GM12878 (cell line): ENCODE measurements around the gene UQCRQ. TPM values are rescaled to one million over a fixed set of nuclear protein-coding genes. Genes with fewer than 3 reads are reported as not detected.

Experiments
- ATAC-seq: fragments of 200-7000 bp; cut with Tn5 transposase; 3 replicates; pipeline ENCODE4 v1.9.1; 2020; ENCODE audit warnings: mild to moderate bottlenecking, moderate library complexity
- BruUV-seq: library from RNA; stranded (reverse); fragments of 400-500 nt; replicated peaks from 2 replicates; lab custom pipeline; 2021; lab: Mats Ljungman, UMichigan
- CTCF ChIA-PET: fragments of 300-600 bp; sonication (Branson Sonifier 250); formaldehyde crosslinking; extraction: SDS; loops from one replicate; lab custom pipeline; 2021; ENCODE audit warnings: inconsistent platforms; lab: Yijun Ruan, JAX
- POLR2A ChIA-PET: fragments of 350-600 bp; formaldehyde crosslinking; extraction: SDS; loops from one replicate; lab custom pipeline; 2021; ENCODE audit warnings: inconsistent platforms; lab: Charles Lee
- RAD21 ChIA-PET: fragments of 300-600 bp; sonication (Branson Sonifier 250); formaldehyde crosslinking; loops from one replicate; lab custom pipeline; 2023; ENCODE audit warnings: antibody characterized with exemption; ENCODE audit not compliant: unreplicated experiment; lab: Charles Lee
- SMC1A ChIA-PET: fragments of 300-600 bp; sonication (Branson Sonifier 250); formaldehyde crosslinking; loops from one replicate; lab custom pipeline; 2023; ENCODE audit not compliant: unreplicated experiment, uncharacterized antibody; lab: Charles Lee
- DNase-seq: peaks from one replicate; pipeline ENCODE4 v3.0.0-alpha.2; 2011; ENCODE audit warnings: low read depth, low spot score
- FAIRE-seq: peaks from 3 replicates; lab custom pipeline; 2011; peaks lifted over from hg19 to GRCh38; lab: Jason Lieb, UNC
- H2AFZ ChIP-seq: 2 replicates; pipeline ENCODE4 v1.6.0; 2011; ENCODE audit warnings: low read depth, low read length, control low read depth; ENCODE audit not compliant: control insufficient read depth
- H3K27ac ChIP-seq: 2 replicates; pipeline ENCODE4 v1.5.1; 2011; ENCODE audit warnings: control low read depth; ENCODE audit not compliant: control insufficient read depth, insufficient read depth
- H3K27me3 ChIP-seq, 2 experiments: replicated peaks in 1 of 2; 2 replicates each; pipeline versions ENCODE4 v1.6.0 to v1.6.1; 2011; ENCODE audit warnings: low read length in 1 of 2; ENCODE audit not compliant: control insufficient read depth in 2 of 2, insufficient read depth in 2 of 2
- H3K36me3 ChIP-seq, 2 experiments: 2 replicates each; pipeline ENCODE4 v1.5.1; 2011; ENCODE audit warnings: low read length in 1 of 2; ENCODE audit not compliant: control insufficient read depth in 2 of 2, insufficient read depth in 2 of 2
- H3K4me1 ChIP-seq: 2 replicates; pipeline ENCODE4 v1.6.1; 2011; ENCODE audit warnings: mild to moderate bottlenecking, low read length, moderate library complexity, mixed read lengths; ENCODE audit not compliant: control insufficient read depth, insufficient read depth
- H3K4me2 ChIP-seq: 2 replicates; pipeline ENCODE4 v1.6.0; 2011; ENCODE audit warnings: control low read depth; ENCODE audit not compliant: control insufficient read depth, insufficient read depth
- H3K4me3 ChIP-seq: fragments of 200-600 bp; sonication (generic); 2 replicates; pipeline ENCODE4 v1.5.1; 2016
- H3K79me2 ChIP-seq: 2 replicates; pipeline ENCODE4 v1.6.0; 2011; ENCODE audit warnings: low read length; ENCODE audit not compliant: control insufficient read depth, insufficient read depth
- H3K9ac ChIP-seq: 2 replicates; pipeline ENCODE4 v1.8.0; 2011; ENCODE audit warnings: low read length, control low read depth, mixed read lengths; ENCODE audit not compliant: control insufficient read depth, insufficient read depth
- H3K9me3 ChIP-seq: replicated peaks from 3 replicates; pipeline ENCODE4 v1.5.1; 2011; ENCODE audit warnings: mild to moderate bottlenecking, low read length; ENCODE audit not compliant: control insufficient read depth, insufficient read depth
- H4K20me1 ChIP-seq: 2 replicates; pipeline ENCODE4 v1.6.0; 2011; ENCODE audit not compliant: control insufficient read depth, insufficient read depth
- BCL11A ChIP-seq: IDR thresholded peaks from 2 replicates; pipeline ENCODE4 v1.6.1; 2011; ENCODE audit warnings: low read depth, low read length
- BCL3 ChIP-seq: IDR thresholded peaks from 2 replicates; pipeline ENCODE4 v1.6.1; 2011; ENCODE audit warnings: borderline replicate concordance, low read depth, mild to moderate bottlenecking, moderate library complexity, low read length; ENCODE audit not compliant: insufficient read depth, poor library complexity, severe bottlenecking
- CTCF ChIP-seq, 3 experiments: IDR thresholded peaks in 2 of 3; conservative IDR thresholded peaks in 1 of 3; 2 replicates each; pipeline ENCODE4 v1.5.1; 2011; ENCODE audit warnings: low read depth in 3 of 3, low read length in 3 of 3, mild to moderate bottlenecking in 3 of 3, control low read depth in 2 of 3, moderate library complexity in 2 of 3, inconsistent platforms in 1 of 3, mixed read lengths in 1 of 3; ENCODE audit not compliant: control insufficient read depth in 2 of 3, insufficient read depth in 1 of 3; ENCODE audit errors: extremely low read depth in 1 of 3
- EED ChIP-seq: sonication (generic); IDR thresholded peaks from 2 replicates; pipeline ENCODE4 v1.6.1; 2016; ENCODE audit warnings: antibody characterized with exemption, low read depth
- EGR1 ChIP-seq, 2 experiments: IDR thresholded peaks; 1 replicate in 1 of 2; 2 replicates in 1 of 2; pipeline ENCODE4 v1.6.1; 2011 to 2012; ENCODE audit warnings: low read depth in 2 of 2, low read length in 2 of 2, borderline replicate concordance in 1 of 2, mild to moderate bottlenecking in 1 of 2, moderate library complexity in 1 of 2
- ETV6 ChIP-seq, 2 experiments: fragments of 450-650 bp in 1 of 2; IDR thresholded peaks in 1 of 2; conservative IDR thresholded peaks in 1 of 2; 2 replicates each; pipeline ENCODE4 v1.6.1; 2014; ENCODE audit warnings: antibody characterized with exemption in 1 of 2, borderline replicate concordance in 1 of 2, low read depth in 1 of 2, mild to moderate bottlenecking in 1 of 2, moderate library complexity in 1 of 2
- KLF5 ChIP-seq: fragments of 450-650 bp; IDR thresholded peaks from 2 replicates; pipeline ENCODE4 v1.6.1; 2014; ENCODE audit warnings: mild to moderate bottlenecking; ENCODE audit not compliant: partially characterized antibody
- PAX8 ChIP-seq: fragments of 450-650 bp; IDR thresholded peaks from 2 replicates; pipeline ENCODE4 v1.6.1; 2017; ENCODE audit warnings: mild to moderate bottlenecking, moderate library complexity
- SRF ChIP-seq, 2 experiments: IDR thresholded peaks; 2 replicates each; pipeline ENCODE4 v1.6.1; 2011; ENCODE audit warnings: low read depth in 2 of 2, low read length in 2 of 2, mild to moderate bottlenecking in 1 of 2, moderate library complexity in 1 of 2
- TCF7 ChIP-seq: IDR thresholded peaks from 2 replicates; pipeline ENCODE4 v1.6.1; 2014; ENCODE audit warnings: antibody characterized with exemption, borderline replicate concordance
- WRNIP1 ChIP-seq: IDR thresholded peaks from 2 replicates; pipeline ENCODE4 v1.6.1; 2011; ENCODE audit warnings: low read depth, low read length, improper control_type of control experiment, borderline replicate concordance
- YBX1 ChIP-seq: fragments of 450-650 bp; IDR thresholded peaks from 2 replicates; pipeline ENCODE4 v1.6.1; 2016; ENCODE audit warnings: antibody characterized with exemption
- ZBED1 ChIP-seq: IDR thresholded peaks from 2 replicates; pipeline ENCODE4 v1.6.1; 2016; ENCODE audit warnings: borderline replicate concordance
- WGBS: methylation state at CpG from one replicate; pipeline ENCODE4 v1.1.6; 2016; ENCODE audit warnings: low lambda C conversion rate; ENCODE audit not compliant: insufficient replicate concordance, insufficient coverage; ENCODE audit errors: missing lambda C conversion rate; 5-methylcytosine and 5-hydroxymethylcytosine counted together
- in situ Hi-C: fragments of 300-500 bp; cut with MboI; formaldehyde crosslinking; loops from 9 replicates; pipeline ENCODE4 v1.14.3; 2018; ENCODE audit warnings: mixed read lengths
- intact Hi-C: fragments of 100-400 bp; cut with micrococcal nuclease; formaldehyde crosslinking; loops from one replicate; pipeline ENCODE4 v1.14.2; 2022; ENCODE audit not compliant: unreplicated experiment
- polyA plus RNA-seq, 11 experiments: library from polyadenylated mRNA; depleted of rRNA in 4 of 11; unstranded in 6 of 11; stranded (reverse) in 5 of 11; fragments of >200 nt; fragmentation: Nextera tagmentation in 4 of 11; fragmentation: Illumina TruSeq in 1 of 11; extraction: Ambion mirVana in 4 of 11; extraction: Trizol in 1 of 11; gene quantifications; 1 replicate in 1 of 11; 2 replicates in 10 of 11; pipeline versions ENCODE4 v1.2.1 to v1.2.3, GENCODE V29; 2011 to 2016; ENCODE audit warnings: inconsistent platforms in 2 of 11, missing spikeins in 2 of 11, low read depth in 1 of 11
- total RNA-seq, 4 experiments: library from RNA; depleted of rRNA in 3 of 4; stranded (reverse); fragments of >200 nt in 3 of 4; fragmentation: Illumina TruSeq in 1 of 4; extraction: Trizol in 1 of 4; gene quantifications; 2 replicates each; pipeline versions ENCODE4 v1.2.1 to v1.2.3, GENCODE V29; 2013 to 2021

UQCRQ gene
- total and polyA plus RNA-seq, 10 of the 15 experiments (the other 5 are each of a cell fraction or from before 2014, with no cell fraction given) = 121 to 1,579 (median 408) TPM

GRCh38 chr5:132832612-132833011, 33.8 kb upstream of the UQCRQ start:
- ChIA-PET SMC1A (no interaction called here), POLR2A (interaction anchor here (0.5 to 0.7 kb wide), 2 partner anchors 35 to 1046 kb away, joined by 3 read pairs; no protein-coding TSS in a partner anchor), RAD21 (no interaction called here), CTCF (interaction anchor here (0.8 to 6.0 kb wide), 4 partner anchors 31 to 306 kb away, joined by 3 to 46 read pairs (median 8); partner anchors contain the start of genes GDF9 and UQCRQ)
- Histone ChIP-seq H3K4me2 (no peak overlapping the region), H3K27me3 (no peaks in the 10 kb centered on the region; a peak in 1 of 4 replicates), H3K9ac (no peak overlapping the region), H3K79me2 (no peaks in the 10 kb centered on the region), H3K9me3 (no peaks in the 10 kb centered on the region), H3K36me3 (no peaks in the 10 kb centered on the region), H2AFZ (no peak overlapping the region), H3K4me3 (no peak overlapping the region), H4K20me1 (no peaks in the 10 kb centered on the region), H3K27ac (no peak overlapping the region), H3K4me1 (no peaks in the 10 kb centered on the region; the same call in 1 of the 2 replicates)
- in situ Hi-C loops = no loop called here
- TF ChIP-seq TCF7 (no peak), BCL3 (peak; percentile 80), SRF (IDR thresholded peaks at IDR 0.05; ENCODE audit: low read depth in 2 of 2, low read length in 2 of 2) (no peak), YBX1 (no peak), WRNIP1 (no peak)
- DNase-seq (no peak), FAIRE-seq (no peak), ATAC-seq (no peak)
- intact Hi-C loops = no loop called here
- no TSS peak for BruUV-seq
- WGBS = 68% methylated on average over 5 of the region's 5 CpGs

GRCh38 chr5:132834057-132834456, 32.4 kb upstream of the UQCRQ start:
- no peak overlapping the region for H3K4me2 ChIP-seq
- ChIA-PET SMC1A (interaction anchor here (0.7 to 2.1 kb wide), 3 partner anchors 14 to 333 kb away, joined by 3 to 7 read pairs (median 4); partner anchors contain the start of genes GDF9 and UQCRQ), POLR2A (no interaction called here), RAD21 (interaction anchor here (0.9 to 1.0 kb wide), 2 partner anchors 26 to 204 kb away, joined by 3 to 5 read pairs; no protein-coding TSS in a partner anchor), CTCF (interaction anchor here (0.6 to 1.0 kb wide), 2 partner anchors 79 to 390 kb away, joined by 3 read pairs; no protein-coding TSS in a partner anchor)
- no peaks in the 10 kb centered on the region for H3K79me2 ChIP-seq
- no peak overlapping the region for H2AFZ ChIP-seq
- H3K4me3 ChIP-seq = no peak overlapping the region
- intact Hi-C loops = no loop called here
- no peaks in the 10 kb centered on the region; the same call in 1 of the 2 replicates for H3K4me1 ChIP-seq
- no peak overlapping the region for H3K9ac ChIP-seq
- no peaks in the 10 kb centered on the region for H3K9me3 ChIP-seq
- in situ Hi-C loops = no loop called here
- H3K27ac ChIP-seq = no peak overlapping the region
- no peak for DNase-seq
- FAIRE-seq = no peak
- H4K20me1 ChIP-seq = no peaks in the 10 kb centered on the region
- no peak for ATAC-seq
- no peaks in the 10 kb centered on the region for H3K36me3 ChIP-seq
- BruUV-seq = no TSS peak
- WGBS = 96% methylated on average over 3 of the region's 3 CpGs
- no peaks in the 10 kb centered on the region; a peak in 1 of 4 replicates for H3K27me3 ChIP-seq
- TF ChIP-seq BCL11A (no peak), PAX8 (no peak), ETV6 (conservative IDR thresholded peaks at IDR 0.05 in 1 of 2, IDR thresholded peaks at IDR 0.05 in 1 of 2; ENCODE audit: borderline replicate concordance in 1 of 2, low read depth in 1 of 2) (no peak), KLF5 (no peak), ZBED1 (no peak), EED (no peak), CTCF (IDR thresholded peaks at IDR 0.05 in 2 of 3, conservative IDR thresholded peaks at IDR 0.05 in 1 of 3; ENCODE audit: control insufficient read depth in 2 of 3, extremely low read depth in 1 of 3, insufficient read depth in 1 of 3, low read depth in 3 of 3, low read length in 3 of 3) (no peak), EGR1 (IDR thresholded peaks at IDR 0.05; ENCODE audit: borderline replicate concordance in 1 of 2, low read depth in 2 of 2, low read length in 2 of 2) (no peak)
